ENCODE results near the gene NTN1. TPM values are rescaled to one million over a fixed set of nuclear protein-coding genes. Genes with fewer than 3 reads are reported as not detected.

The NTN1 gene
- total and polyA plus RNA-seq, 11 donors: 9.3 to 25.8 (median 17.3) TPM

DNA sequence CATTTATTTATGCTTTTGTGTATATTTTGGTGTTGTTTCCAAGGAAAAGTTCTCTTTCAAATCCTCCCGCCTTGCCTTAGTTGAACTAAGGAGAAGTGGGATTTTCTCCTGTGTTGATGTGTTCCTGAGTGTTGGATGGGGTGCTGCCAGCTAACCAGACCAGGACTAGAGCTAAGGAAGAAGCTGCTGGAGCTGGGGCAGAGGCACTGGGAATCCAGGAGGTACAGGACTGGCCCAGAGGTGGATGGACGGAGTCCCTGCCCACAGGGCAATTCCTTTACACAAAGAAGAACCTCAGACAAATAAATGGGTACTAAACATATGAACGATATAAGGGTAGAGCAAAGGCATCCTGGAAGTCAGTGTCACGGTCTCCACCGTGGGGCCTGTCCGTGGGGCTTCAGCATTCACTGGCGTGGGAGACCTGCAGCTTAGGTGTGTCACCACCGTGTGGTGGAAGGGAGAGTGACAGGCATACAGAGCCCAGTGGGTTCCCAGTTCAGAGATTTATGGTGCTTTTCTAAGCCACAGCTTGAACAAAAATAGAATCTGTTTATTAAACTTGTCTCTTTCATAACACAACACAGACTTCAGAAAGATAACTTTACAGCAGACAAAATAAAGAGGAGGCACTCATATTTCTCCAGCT lies 270.7 kb downstream of the NTN1 start:
- ATAC-seq (peak; percentile 56 to 93 (median 89)), DNase-seq (peak; percentile 29 to 66 (median 48))
- intact Hi-C loops (cut with DNase I): loop anchor here (2.0 to 10.0 kb wide), 11 partner anchors 50 to 300 kb away; no protein-coding TSS in a partner anchor
- Histone ChIP-seq H3K36me3 (no peaks in the 10 kb centered on the region), H3K9me3 (no peaks in the 10 kb centered on the region), H3K4me1 (peaks cover 0 to 14% (median 3%) of the 10 kb centered on the region in 12 donors), H3K27ac (peak overlapping the region in 3 of 12 donors; percentile 17 to 44 (median 36)), H3K27me3 (no peaks in the 10 kb centered on the region), H3K4me3 (no peak overlapping the region)
- 31 to 48% (median 37%) methylated on average over 8 of the region's 8 CpGs for WGBS, 4 donors
- TF ChIP-seq POLR2A (IDR thresholded peaks at IDR 0.05): no peak
- TF ChIP-seq, protein P1, sequence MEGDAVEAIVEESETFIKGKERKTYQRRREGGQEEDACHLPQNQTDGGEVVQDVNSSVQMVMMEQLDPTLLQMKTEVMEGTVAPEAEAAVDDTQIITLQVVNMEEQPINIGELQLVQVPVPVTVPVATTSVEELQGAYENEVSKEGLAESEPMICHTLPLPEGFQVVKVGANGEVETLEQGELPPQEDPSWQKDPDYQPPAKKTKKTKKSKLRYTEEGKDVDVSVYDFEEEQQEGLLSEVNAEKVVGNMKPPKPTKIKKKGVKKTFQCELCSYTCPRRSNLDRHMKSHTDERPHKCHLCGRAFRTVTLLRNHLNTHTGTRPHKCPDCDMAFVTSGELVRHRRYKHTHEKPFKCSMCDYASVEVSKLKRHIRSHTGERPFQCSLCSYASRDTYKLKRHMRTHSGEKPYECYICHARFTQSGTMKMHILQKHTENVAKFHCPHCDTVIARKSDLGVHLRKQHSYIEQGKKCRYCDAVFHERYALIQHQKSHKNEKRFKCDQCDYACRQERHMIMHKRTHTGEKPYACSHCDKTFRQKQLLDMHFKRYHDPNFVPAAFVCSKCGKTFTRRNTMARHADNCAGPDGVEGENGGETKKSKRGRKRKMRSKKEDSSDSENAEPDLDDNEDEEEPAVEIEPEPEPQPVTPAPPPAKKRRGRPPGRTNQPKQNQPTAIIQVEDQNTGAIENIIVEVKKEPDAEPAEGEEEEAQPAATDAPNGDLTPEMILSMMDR (IDR thresholded peaks at IDR 0.05): peak; percentile 53 to 86 (median 79)

DNA sequence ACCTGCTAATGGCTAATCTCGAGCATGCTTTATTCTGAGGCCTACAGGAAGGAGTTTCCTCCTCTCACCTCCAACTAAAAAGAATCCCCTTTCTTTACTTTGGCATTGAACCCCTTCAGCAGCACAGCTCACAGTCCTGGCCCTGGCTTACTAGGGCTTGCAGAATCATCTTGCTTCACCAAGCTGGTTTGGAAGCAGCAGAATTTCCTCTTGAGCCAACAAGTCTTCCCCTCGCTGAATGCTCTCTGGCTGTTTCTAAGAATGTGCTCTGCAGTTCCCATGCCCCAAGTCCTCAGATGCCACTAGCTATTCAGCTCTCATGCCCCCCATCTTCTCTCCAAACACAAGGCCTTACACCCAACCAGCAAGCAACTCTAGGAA lies 271.2 kb downstream of the NTN1 start:
- intact Hi-C loops (cut with DNase I): loop anchor here (2.0 to 10.0 kb wide), 11 partner anchors 50 to 300 kb away; no protein-coding TSS in a partner anchor
- Histone ChIP-seq H3K36me3 (no peaks in the 10 kb centered on the region), H3K27me3 (no peaks in the 10 kb centered on the region), H3K4me3 (no peak overlapping the region), H3K27ac (peak overlapping the region in 3 of 12 donors; percentile 17 to 36 (median 36)), H3K9me3 (no peaks in the 10 kb centered on the region), H3K4me1 (peaks cover 0 to 14% (median 3%) of the 10 kb centered on the region in 12 donors)
- peak in 2 of 4 donors; percentile 9 to 20 for ATAC-seq
- WGBS, 4 donors: 83 to 94% (median 87%) methylated on average over 2 of the region's 2 CpGs
- DNase-seq: no peak
- TF ChIP-seq POLR2A (IDR thresholded peaks at IDR 0.05): no peak
- TF ChIP-seq, protein P1 (IDR thresholded peaks at IDR 0.05): peak in 1 of 12 donors; percentile 1

Other genes starting within 250 kb of the NTN1 start
- under 1 TPM in 2 of 9 donors, not detected in 7; 0.21 to 0.43 TPM for gene MFSD6L, start 222.1 kb upstream of the NTN1 start, total RNA-seq
- under 1 TPM in 1 of 2 donors, not detected in 1; 0.08 TPM for gene MFSD6L, start 222.1 kb upstream of the NTN1 start, polyA plus RNA-seq
- 1 to 10 TPM in 6 of 9 donors, under 1 TPM in 3; 0.21 to 5.4 (median 1.1) TPM for gene PIK3R6, start 153.8 kb upstream of the NTN1 start, total RNA-seq
- gene PIK3R6, start 153.8 kb upstream of the NTN1 start, polyA plus RNA-seq: under 1 TPM; 0.69 to 0.76 TPM
- 10 to 100 TPM in 1 of 9 donors, 1 to 10 TPM in 8; 1.5 to 21.6 (median 2.9) TPM for gene PIK3R5, start 55.8 kb upstream of the NTN1 start, total RNA-seq
- 1 to 10 TPM; 1.4 to 1.9 TPM for gene PIK3R5, start 55.8 kb upstream of the NTN1 start, polyA plus RNA-seq

All from heart left ventricle (tissue), 16 donors.